Psoas muscle (tissue), 8 donors: ENCODE results near the gene KDM7A. TPM values are rescaled to one million over a fixed set of nuclear protein-coding genes. Genes with fewer than 3 reads are reported as not detected.

ENCODE experiments used
- ATAC-seq, 4 donors: fragments of 200-7000 bp; cut with Tn5 transposase; one replicate each; pipeline ENCODE4 v1.9.1; 2020; ENCODE audit warnings: moderate library complexity in 3 of 4, mild to moderate bottlenecking in 2 of 4
- DNase-seq, 2 donors: peaks; one replicate each; pipeline ENCODE4 v3.0.0-alpha.2; 2020
- H3K27ac ChIP-seq: fragments of 200-600 bp; one replicate; pipeline ENCODE4 v1.8.0; 2022
- H3K27me3 ChIP-seq, 3 donors: fragments of 200-600 bp in 1 of 3; one replicate each; pipeline versions ENCODE4 v1.6.1 to v1.8.0; 2013 to 2022; ENCODE audit warnings: low read length in 2 of 3, mild to moderate bottlenecking in 2 of 3, moderate library complexity in 1 of 3; ENCODE audit not compliant: insufficient read depth in 3 of 3
- H3K36me3 ChIP-seq, 2 donors: fragments of 200-600 bp in 1 of 2; one replicate each; pipeline versions ENCODE4 v1.6.1 to v1.8.0; 2013 to 2022; ENCODE audit warnings: low read depth in 1 of 2, mild to moderate bottlenecking in 1 of 2, moderate library complexity in 1 of 2; ENCODE audit not compliant: insufficient read depth in 1 of 2
- H3K4me1 ChIP-seq: fragments of 200-600 bp; one replicate; pipeline ENCODE4 v1.8.0; 2022
- H3K4me3 ChIP-seq: fragments of 200-600 bp; one replicate; pipeline ENCODE4 v1.8.0; 2022; ENCODE audit warnings: mild to moderate bottlenecking
- H3K9me3 ChIP-seq: fragments of 200-600 bp; one replicate; pipeline ENCODE4 v1.8.0; 2022
- WGBS, 3 donors: extraction: QIAGEN DNeasy Blood & Tissue Kit; methylation state at CpG; one replicate each; pipeline versions ENCODE4 v1.1.6 to v1.1.7; 2013; 5-methylcytosine and 5-hydroxymethylcytosine counted together
- intact Hi-C, 2 donors: fragments of 100-400 bp; cut with DNase I; formaldehyde crosslinking; loops; one replicate each; pipeline versions ENCODE4 v1.11.0 to v1.14.2; 2022
- polyA plus RNA-seq, 3 donors: library from polyadenylated mRNA; stranded (reverse); fragments of 200-250 nt; gene quantifications; one replicate each; pipeline ENCODE4 v1.2.3, GENCODE V29; 2013
- total RNA-seq, 4 donors: library from RNA; stranded (reverse); fragmentation: NEBNext Ultra II Directional in 2 of 4; extraction: Animal tissue kit (Norgen Biotek cat#: 25700) in 2 of 4; gene quantifications; one replicate each; pipeline versions ENCODE4 v1.2.1 to v1.2.4, GENCODE V29; 2021 to 2023
- TF ChIP-seq, protein P1 (sequence below): fragments of 200-600 bp; IDR thresholded peaks from one replicate; pipeline ENCODE4 v1.8.0; 2022; ENCODE audit warnings: antibody characterized with exemption
- donor health status: healthy with polysubstance abuse.
- donor health status: DM: no; HTN: no; CAD: no; lungs with moderate emphysema.
- donor health status: Bipolar disorder and iron deficiency.
- donor health status: healthy.
- donor health status: DM: yes; HTN: yes; CAD: no.
- donor health status: DM: no; HTN: no; CAD: no.
- donor health status: DM: no; HTN: no; CAD: no.
- donor health status: DM: yes; HTN: yes; CAD: no.

Gene KDM7A
- total and polyA plus RNA-seq, 7 donors: 5.5 to 59.4 (median 27.4) TPM

DNA sequence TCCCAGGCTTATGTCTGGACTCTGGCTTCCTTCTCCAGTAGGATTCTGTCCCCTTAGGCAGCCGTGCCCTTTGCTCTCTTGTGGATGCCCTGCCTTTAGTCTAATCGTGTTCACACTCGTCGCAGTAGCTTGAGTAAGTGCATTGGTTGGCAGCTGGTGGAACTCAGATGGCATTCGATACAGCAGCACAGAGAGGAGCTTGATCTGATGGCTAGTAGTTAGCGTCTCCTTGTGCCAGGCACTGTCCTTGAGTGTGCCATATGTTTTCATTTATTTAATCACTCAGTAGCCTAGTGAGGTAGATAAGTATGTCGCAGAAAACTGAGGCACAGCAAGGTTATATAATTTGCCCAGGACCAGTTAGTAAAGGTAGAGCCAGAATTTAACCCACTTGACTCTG lies 95.9 kb downstream of the KDM7A start:
- no peak overlapping the region for H3K27ac ChIP-seq
- H3K4me1 ChIP-seq: peaks cover 4% of the 10 kb centered on the region
- H3K36me3 ChIP-seq: no peaks in the 10 kb centered on the region
- 43 to 60% (median 48%) methylated on average over 7 of the region's 7 CpGs for WGBS, 3 donors
- intact Hi-C loops: no loop called here
- no peak overlapping the region for H3K4me3 ChIP-seq
- no peaks in the 10 kb centered on the region for H3K9me3 ChIP-seq
- no peak for DNase-seq
- ATAC-seq: no peak
- H3K27me3 ChIP-seq: no peaks in the 10 kb centered on the region
- TF ChIP-seq, protein P1, sequence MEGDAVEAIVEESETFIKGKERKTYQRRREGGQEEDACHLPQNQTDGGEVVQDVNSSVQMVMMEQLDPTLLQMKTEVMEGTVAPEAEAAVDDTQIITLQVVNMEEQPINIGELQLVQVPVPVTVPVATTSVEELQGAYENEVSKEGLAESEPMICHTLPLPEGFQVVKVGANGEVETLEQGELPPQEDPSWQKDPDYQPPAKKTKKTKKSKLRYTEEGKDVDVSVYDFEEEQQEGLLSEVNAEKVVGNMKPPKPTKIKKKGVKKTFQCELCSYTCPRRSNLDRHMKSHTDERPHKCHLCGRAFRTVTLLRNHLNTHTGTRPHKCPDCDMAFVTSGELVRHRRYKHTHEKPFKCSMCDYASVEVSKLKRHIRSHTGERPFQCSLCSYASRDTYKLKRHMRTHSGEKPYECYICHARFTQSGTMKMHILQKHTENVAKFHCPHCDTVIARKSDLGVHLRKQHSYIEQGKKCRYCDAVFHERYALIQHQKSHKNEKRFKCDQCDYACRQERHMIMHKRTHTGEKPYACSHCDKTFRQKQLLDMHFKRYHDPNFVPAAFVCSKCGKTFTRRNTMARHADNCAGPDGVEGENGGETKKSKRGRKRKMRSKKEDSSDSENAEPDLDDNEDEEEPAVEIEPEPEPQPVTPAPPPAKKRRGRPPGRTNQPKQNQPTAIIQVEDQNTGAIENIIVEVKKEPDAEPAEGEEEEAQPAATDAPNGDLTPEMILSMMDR: no peak

DNA sequence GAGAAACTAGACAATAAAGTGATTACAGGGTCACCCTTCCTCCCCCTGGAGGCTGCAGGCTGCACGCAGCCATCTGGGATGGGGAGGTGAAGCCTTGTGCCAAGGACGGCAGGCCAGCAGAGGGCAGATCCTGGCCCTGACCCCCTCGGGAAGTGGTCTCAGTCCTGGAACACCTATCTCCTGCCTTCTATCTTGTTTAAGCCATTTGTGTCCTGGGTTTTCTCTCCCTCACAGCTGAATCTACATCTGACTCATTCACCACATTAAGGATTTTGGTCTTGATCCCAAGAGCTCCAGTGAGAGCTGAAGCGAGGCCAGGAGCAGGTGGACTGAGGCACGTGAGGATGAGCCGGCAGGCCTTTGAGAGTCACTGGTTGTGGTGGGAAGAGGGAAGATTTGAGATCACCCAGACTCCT lies 97.7 kb downstream of the KDM7A start:
- TF ChIP-seq, protein P1: peak; percentile 25
- Histone ChIP-seq H3K9me3 (no peaks in the 10 kb centered on the region), H3K4me3 (no peak overlapping the region), H3K27ac (peak overlapping the region; percentile 30), H3K4me1 (peaks cover 4% of the 10 kb centered on the region), H3K27me3 (no peaks in the 10 kb centered on the region), H3K36me3 (no peaks in the 10 kb centered on the region)
- ATAC-seq: peak; percentile 76 to 88 (median 82)
- 15 to 20% (median 16%) methylated on average over 6 of the region's 6 CpGs for WGBS, 3 donors
- DNase-seq: peak; percentile 34 to 64
- intact Hi-C loops: no loop called here

DNA sequence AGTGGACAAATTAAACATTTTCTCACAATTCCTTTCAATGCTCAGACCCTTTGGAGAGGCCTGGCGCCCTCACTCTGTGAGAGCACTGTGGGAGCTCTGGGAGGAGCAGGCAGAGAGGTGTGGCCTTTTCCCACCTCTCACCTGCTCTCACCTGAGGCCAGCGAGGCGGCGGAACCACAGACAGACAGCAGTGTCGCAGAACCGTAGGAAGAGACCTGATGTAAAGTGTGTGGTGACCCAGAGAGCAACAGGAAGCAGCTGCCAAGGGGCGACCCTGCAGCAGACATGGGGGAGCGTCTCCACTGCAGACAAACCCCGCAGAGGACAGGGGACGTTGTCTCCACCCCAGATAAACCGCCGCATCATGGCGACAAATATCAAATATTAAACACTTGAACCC lies 98.4 kb downstream of the KDM7A start:
- intact Hi-C loops: no loop called here
- DNase-seq (no peak), ATAC-seq (no peak)
- H3K27me3 ChIP-seq: no peaks in the 10 kb centered on the region
- H3K9me3 ChIP-seq: no peaks in the 10 kb centered on the region
- peaks cover 4% of the 10 kb centered on the region for H3K4me1 ChIP-seq
- no peak overlapping the region for H3K27ac ChIP-seq
- no peaks in the 10 kb centered on the region for H3K36me3 ChIP-seq
- TF ChIP-seq, protein P1: no peak
- WGBS, 3 donors: 86 to 93% (median 86%) methylated on average over 13 of the region's 13 CpGs
- H3K4me3 ChIP-seq: no peak overlapping the region

DNA sequence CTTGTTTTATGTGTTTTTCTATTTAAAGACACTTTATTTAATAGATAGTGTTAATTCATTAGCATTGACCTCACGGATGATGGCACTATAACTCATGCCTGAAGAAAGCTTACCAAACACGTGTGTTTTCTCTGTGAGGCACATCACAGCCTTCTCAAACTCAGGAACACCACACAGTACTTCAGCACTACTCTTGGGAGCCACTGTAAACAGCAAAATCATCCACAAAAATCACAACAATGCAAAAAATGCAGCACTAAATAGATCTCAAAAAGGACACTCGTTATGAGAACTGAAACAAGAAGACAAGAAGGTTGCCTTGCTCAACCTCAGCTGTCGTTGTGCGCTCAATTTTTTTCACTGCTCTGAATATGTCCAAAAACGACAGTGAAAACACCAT lies 102.0 kb downstream of the KDM7A start:
- Histone ChIP-seq H3K4me1 (peaks cover 4% of the 10 kb centered on the region), H3K27me3 (no peaks in the 10 kb centered on the region), H3K36me3 (no peaks in the 10 kb centered on the region), H3K4me3 (no peak overlapping the region), H3K27ac (no peak overlapping the region), H3K9me3 (peaks cover 5% of the 10 kb centered on the region)
- TF ChIP-seq, protein P1: no peak
- intact Hi-C loops: no loop called here
- DNase-seq (no peak), ATAC-seq (no peak)
- WGBS, 3 donors: 65 to 71% (median 67%) methylated on average over 6 of the region's 6 CpGs

DNA sequence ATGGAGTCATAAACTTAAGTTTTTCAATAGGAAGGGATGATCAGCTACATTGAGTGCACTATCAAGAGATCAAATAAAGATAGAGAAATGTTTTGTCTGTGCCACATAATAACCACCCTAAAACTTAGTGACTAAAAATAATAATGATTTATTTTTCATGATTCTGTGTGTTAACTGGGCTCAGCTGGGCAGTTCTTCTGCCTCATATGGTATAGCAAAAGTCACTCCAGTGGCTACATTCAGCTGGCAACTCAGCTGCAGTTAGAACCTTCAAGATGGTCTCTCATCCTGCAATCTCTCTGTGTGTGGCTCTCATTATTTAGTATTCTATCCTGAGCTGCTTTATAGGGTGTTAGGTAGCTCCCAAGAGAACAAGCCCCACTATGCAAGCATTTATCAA lies 106.2 kb downstream of the KDM7A start:
- no peak overlapping the region for H3K27ac ChIP-seq
- ATAC-seq: no peak
- intact Hi-C loops: no loop called here
- H3K4me1 ChIP-seq: no peaks in the 10 kb centered on the region
- TF ChIP-seq, protein P1: no peak
- H3K27me3 ChIP-seq: no peaks in the 10 kb centered on the region
- H3K4me3 ChIP-seq: no peak overlapping the region
- H3K36me3 ChIP-seq: no peaks in the 10 kb centered on the region
- peaks cover 12% of the 10 kb centered on the region for H3K9me3 ChIP-seq
- DNase-seq: no peak
